Activated T-helper 9 cell treated with anti-CD3 and anti-CD28 coated beads, Interleukin-2, amount 50 U/mL, for 16 hours (primary cell): ENCODE data around the gene ASB18.

ENCODE experiments used
- DNase-seq: peaks from one replicate; pipeline ENCODE4 v3.0.0-alpha.2; 2020; ENCODE audit warnings: low read depth

The ASB18 gene

GRCh38 chr2:236208019-236208926 is 55.9 kb downstream of the ASB18 start:
- no peak for DNase-seq

GRCh38 chr2:236207472-236207871 is 56.7 kb downstream of the ASB18 start:
- no peak for DNase-seq

- DNase-seq = no peak
Observed at GRCh38 chr2:236205867-236206645, 58.1 kb downstream of the ASB18 start.

GRCh38 chr2:236204953-236205352 is 59.3 kb downstream of the ASB18 start:
- no peak for DNase-seq

GRCh38 chr2:236200378-236200777 is 63.8 kb downstream of the ASB18 start:
- DNase-seq = no peak

- no peak for DNase-seq
Observed at GRCh38 chr2:236196366-236196765, 67.8 kb downstream of the ASB18 start.

GRCh38 chr2:236195726-236196125 is 68.5 kb downstream of the ASB18 start:
- DNase-seq = no peak

- DNase-seq = no peak
Observed at GRCh38 chr2:236194786-236195185, 69.4 kb downstream of the ASB18 start.

- DNase-seq = no peak
Observed at GRCh38 chr2:236193026-236193425, 71.2 kb downstream of the ASB18 start.

GRCh38 chr2:236190674-236191073 is 73.5 kb downstream of the ASB18 start:
- DNase-seq = no peak

- no peak for DNase-seq
Observed at GRCh38 chr2:236184701-236185100, 79.5 kb downstream of the ASB18 start.

- DNase-seq = no peak
Observed at GRCh38 chr2:236180831-236181453, 83.3 kb downstream of the ASB18 start.

- no peak for DNase-seq
Observed at GRCh38 chr2:236180076-236180816, 84.0 kb downstream of the ASB18 start.

- no peak for DNase-seq
Observed at GRCh38 chr2:236179236-236180075, 84.8 kb downstream of the ASB18 start.

- DNase-seq = no peak
Observed at GRCh38 chr2:236178890-236179235, 85.3 kb downstream of the ASB18 start.

- DNase-seq = no peak
Observed at GRCh38 chr2:236177967-236178889, 86.0 kb downstream of the ASB18 start.

- no peak for DNase-seq
Observed at GRCh38 chr2:236177604-236177966, 86.6 kb downstream of the ASB18 start.

GRCh38 chr2:236176951-236177350 is 87.3 kb downstream of the ASB18 start:
- no peak for DNase-seq

- DNase-seq = no peak
Observed at GRCh38 chr2:236176417-236176816, 87.8 kb downstream of the ASB18 start.

GRCh38 chr2:236175548-236176150 is 88.6 kb downstream of the ASB18 start:
- no peak for DNase-seq
